Measurements from ENCODE around the gene PTPRC. TPM values are rescaled to one million over a fixed set of nuclear protein-coding genes. Genes with fewer than 3 reads are reported as not detected.

The PTPRC gene
- total RNA-seq, 1 experiment from 2014 or later = not detected

GRCh38 chr1:198797656-198798055, 158.8 kb downstream of the PTPRC start:
- no peak overlapping the region for H3K4me3 ChIP-seq (ENCODE audit: low read depth, low read length, poor library complexity, severe bottlenecking)
- intact Hi-C loops (cut with micrococcal nuclease; ENCODE audit: unreplicated experiment) = no loop called here
- BruUV-seq (replicated peaks) = no TSS peak
- no peak overlapping the region for H3K27ac ChIP-seq (ENCODE audit: low read depth, low read length, poor library complexity, severe bottlenecking)
- H3K36me3 ChIP-seq (ENCODE audit: insufficient read depth, low read length, poor library complexity, severe bottlenecking) = no peaks in the 10 kb centered on the region
- CTCF ChIA-PET = no interaction called here
- POLR2A ChIA-PET (ENCODE audit: low non-redundant PET) = no interaction called here
- no peaks in the 10 kb centered on the region for H3K27me3 ChIP-seq (replicated peaks; ENCODE audit: insufficient read depth, low read depth, low read length, poor library complexity)
- H3K9me3 ChIP-seq (ENCODE audit: low read depth, low read length, poor library complexity, severe bottlenecking) = peaks cover 16% of the 10 kb centered on the region
- no peaks in the 10 kb centered on the region for H3K4me1 ChIP-seq (ENCODE audit: insufficient read depth, low read length, poor library complexity, severe bottlenecking)
- no peak for DNase-seq (ENCODE audit: low spot score)
- TF ChIP-seq EZH2 (IDR thresholded peaks at IDR 0.05; ENCODE audit: borderline replicate concordance, low read depth, low read length, poor library complexity, severe bottlenecking) (no peak), CTCF (conservative IDR thresholded peaks at IDR 0.05; ENCODE audit: low read depth, low read length) (no peak)

GRCh38 chr1:198798923-198799386, 160.1 kb downstream of the PTPRC start:
- Histone ChIP-seq H3K27ac (ENCODE audit: low read depth, low read length, poor library complexity, severe bottlenecking) (no peak overlapping the region), H3K36me3 (ENCODE audit: insufficient read depth, low read length, poor library complexity, severe bottlenecking) (no peaks in the 10 kb centered on the region), H3K4me1 (ENCODE audit: insufficient read depth, low read length, poor library complexity, severe bottlenecking) (no peaks in the 10 kb centered on the region), H3K4me3 (ENCODE audit: low read depth, low read length, poor library complexity, severe bottlenecking) (no peak overlapping the region), H3K9me3 (ENCODE audit: low read depth, low read length, poor library complexity, severe bottlenecking) (peaks cover 16% of the 10 kb centered on the region), H3K27me3 (replicated peaks; ENCODE audit: insufficient read depth, low read depth, low read length, poor library complexity) (no peaks in the 10 kb centered on the region)
- POLR2A ChIA-PET (ENCODE audit: low non-redundant PET) = no interaction called here
- intact Hi-C loops (cut with micrococcal nuclease; ENCODE audit: unreplicated experiment) = no loop called here
- CTCF ChIA-PET = no interaction called here
- TF ChIP-seq CTCF (conservative IDR thresholded peaks at IDR 0.05; ENCODE audit: low read depth, low read length) = peak; percentile 20; the same call in 1 of the 2 replicates
- TF ChIP-seq EZH2 (IDR thresholded peaks at IDR 0.05; ENCODE audit: borderline replicate concordance, low read depth, low read length, poor library complexity, severe bottlenecking) = no peak
- peak; percentile 33 for DNase-seq (ENCODE audit: low spot score)
- BruUV-seq (replicated peaks) = no TSS peak

GRCh38 chr1:198805498-198806151, 166.8 kb downstream of the PTPRC start:
- H3K27me3 ChIP-seq (replicated peaks; ENCODE audit: insufficient read depth, low read depth, low read length, poor library complexity) = no peaks in the 10 kb centered on the region
- no peaks in the 10 kb centered on the region for H3K9me3 ChIP-seq (ENCODE audit: low read depth, low read length, poor library complexity, severe bottlenecking)
- no peak for DNase-seq (ENCODE audit: low spot score)
- H3K4me1 ChIP-seq (ENCODE audit: insufficient read depth, low read length, poor library complexity, severe bottlenecking) = no peaks in the 10 kb centered on the region
- POLR2A ChIA-PET (ENCODE audit: low non-redundant PET) = no interaction called here
- intact Hi-C loops (cut with micrococcal nuclease; ENCODE audit: unreplicated experiment) = no loop called here
- TF ChIP-seq CTCF (conservative IDR thresholded peaks at IDR 0.05; ENCODE audit: low read depth, low read length) (no peak), EZH2 (IDR thresholded peaks at IDR 0.05; ENCODE audit: borderline replicate concordance, low read depth, low read length, poor library complexity, severe bottlenecking) (no peak)
- BruUV-seq (replicated peaks) = no TSS peak
- CTCF ChIA-PET = no interaction called here
- H3K36me3 ChIP-seq (ENCODE audit: insufficient read depth, low read length, poor library complexity, severe bottlenecking) = no peaks in the 10 kb centered on the region
- no peak overlapping the region for H3K27ac ChIP-seq (ENCODE audit: low read depth, low read length, poor library complexity, severe bottlenecking)
- no peak overlapping the region for H3K4me3 ChIP-seq (ENCODE audit: low read depth, low read length, poor library complexity, severe bottlenecking)

Measured in A673 (cell line).